ENCODE results near the gene OPCML.

The OPCML gene

GRCh38 chr11:133064961-133065360 lies 467.3 kb downstream of the OPCML start:
- TF ChIP-seq, protein P1, sequence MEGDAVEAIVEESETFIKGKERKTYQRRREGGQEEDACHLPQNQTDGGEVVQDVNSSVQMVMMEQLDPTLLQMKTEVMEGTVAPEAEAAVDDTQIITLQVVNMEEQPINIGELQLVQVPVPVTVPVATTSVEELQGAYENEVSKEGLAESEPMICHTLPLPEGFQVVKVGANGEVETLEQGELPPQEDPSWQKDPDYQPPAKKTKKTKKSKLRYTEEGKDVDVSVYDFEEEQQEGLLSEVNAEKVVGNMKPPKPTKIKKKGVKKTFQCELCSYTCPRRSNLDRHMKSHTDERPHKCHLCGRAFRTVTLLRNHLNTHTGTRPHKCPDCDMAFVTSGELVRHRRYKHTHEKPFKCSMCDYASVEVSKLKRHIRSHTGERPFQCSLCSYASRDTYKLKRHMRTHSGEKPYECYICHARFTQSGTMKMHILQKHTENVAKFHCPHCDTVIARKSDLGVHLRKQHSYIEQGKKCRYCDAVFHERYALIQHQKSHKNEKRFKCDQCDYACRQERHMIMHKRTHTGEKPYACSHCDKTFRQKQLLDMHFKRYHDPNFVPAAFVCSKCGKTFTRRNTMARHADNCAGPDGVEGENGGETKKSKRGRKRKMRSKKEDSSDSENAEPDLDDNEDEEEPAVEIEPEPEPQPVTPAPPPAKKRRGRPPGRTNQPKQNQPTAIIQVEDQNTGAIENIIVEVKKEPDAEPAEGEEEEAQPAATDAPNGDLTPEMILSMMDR (IDR thresholded peaks at IDR 0.05; ENCODE audit: low read length, missing control alignments): no peak
- H3K4me3 ChIP-seq (replicated peaks; ENCODE audit: low read depth, low read length): no peak overlapping the region

DNA sequence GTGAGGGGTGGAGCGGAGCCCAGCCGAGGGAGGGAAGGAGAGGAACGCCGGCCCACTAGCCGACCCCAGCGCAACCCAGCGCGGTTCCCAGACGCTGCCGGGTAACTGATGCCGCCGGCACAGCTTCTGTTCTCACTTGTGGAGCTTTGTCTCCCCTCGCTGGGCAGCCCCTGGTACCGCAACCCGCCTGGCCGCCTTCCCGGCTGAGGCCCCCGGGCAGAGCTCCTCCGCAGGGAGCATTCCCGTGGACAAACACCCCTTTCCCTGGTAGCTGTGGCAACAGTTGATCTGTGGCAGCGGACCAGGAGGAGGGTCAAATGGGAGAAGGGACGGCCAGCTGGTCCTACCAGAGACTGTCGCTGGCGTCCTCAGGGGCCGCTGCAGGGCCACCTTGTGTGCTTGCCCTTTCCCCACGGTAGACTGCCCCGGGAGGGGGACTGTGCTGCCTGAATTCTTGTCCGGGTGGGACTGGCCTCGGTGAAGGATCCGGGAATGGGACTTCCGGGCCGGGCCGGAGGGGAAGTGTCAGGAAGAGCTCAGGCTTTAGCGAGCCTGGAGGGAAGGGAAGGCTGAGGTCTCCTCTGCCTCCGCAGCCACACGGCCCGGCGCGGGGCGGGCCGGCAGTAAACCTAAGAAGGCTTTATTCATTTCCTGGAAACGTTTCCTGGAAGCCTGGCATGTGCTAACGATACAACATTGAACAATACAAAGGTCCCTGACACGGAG lies 468.0 kb downstream of the OPCML start:
- peak overlapping the region; percentile 38 for H3K4me3 ChIP-seq (replicated peaks; ENCODE audit: low read depth, low read length)
- TF ChIP-seq, protein P1 (IDR thresholded peaks at IDR 0.05; ENCODE audit: low read length, missing control alignments): peak; percentile 33
- DNase-seq (ENCODE audit: low read depth): peak; percentile 44

More at GRCh38 chr11:133064961-133065360, 467.3 kb downstream of the OPCML start:
- DNase-seq (ENCODE audit: low read depth): no peak

- DNase-seq (ENCODE audit: low read depth): no peak
- no peak overlapping the region for H3K4me3 ChIP-seq (replicated peaks; ENCODE audit: low read depth, low read length)
- TF ChIP-seq, protein P1 (IDR thresholded peaks at IDR 0.05; ENCODE audit: low read length, missing control alignments): no peak
Observed at GRCh38 chr11:133058501-133058900, 473.8 kb downstream of the OPCML start.

GRCh38 chr11:133053124-133053776 lies 479.1 kb downstream of the OPCML start:
- no peak for DNase-seq (ENCODE audit: low read depth)
- no peak overlapping the region for H3K4me3 ChIP-seq (replicated peaks; ENCODE audit: low read depth, low read length)

DNA sequence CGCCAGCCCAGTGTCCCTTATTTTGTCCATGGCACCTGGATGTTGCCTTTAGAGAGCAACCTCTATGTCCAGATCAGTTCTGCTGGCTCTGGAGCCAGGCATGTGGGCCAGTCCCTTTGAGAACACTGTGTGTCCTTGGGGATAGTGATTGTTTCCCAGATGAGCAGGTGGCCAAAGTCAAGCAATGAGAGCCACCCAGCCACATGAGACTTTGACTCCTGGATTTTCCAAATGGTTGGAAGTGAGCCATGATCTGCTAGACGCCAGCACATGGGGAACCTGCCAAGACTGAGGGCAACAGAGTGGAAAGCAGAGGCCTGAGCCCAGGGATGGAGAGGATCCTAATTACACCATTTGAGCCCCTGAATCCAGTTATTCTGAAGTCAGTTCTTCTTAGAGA lies 479.8 kb downstream of the OPCML start:
- no peak overlapping the region for H3K4me3 ChIP-seq (replicated peaks; ENCODE audit: low read depth, low read length)
- no peak for DNase-seq (ENCODE audit: low read depth)
- TF ChIP-seq, protein P1 (IDR thresholded peaks at IDR 0.05; ENCODE audit: low read length, missing control alignments): no peak

More at GRCh38 chr11:133053124-133053776, 479.1 kb downstream of the OPCML start:
- TF ChIP-seq, protein P1 (IDR thresholded peaks at IDR 0.05; ENCODE audit: low read length, missing control alignments): no peak

DNA sequence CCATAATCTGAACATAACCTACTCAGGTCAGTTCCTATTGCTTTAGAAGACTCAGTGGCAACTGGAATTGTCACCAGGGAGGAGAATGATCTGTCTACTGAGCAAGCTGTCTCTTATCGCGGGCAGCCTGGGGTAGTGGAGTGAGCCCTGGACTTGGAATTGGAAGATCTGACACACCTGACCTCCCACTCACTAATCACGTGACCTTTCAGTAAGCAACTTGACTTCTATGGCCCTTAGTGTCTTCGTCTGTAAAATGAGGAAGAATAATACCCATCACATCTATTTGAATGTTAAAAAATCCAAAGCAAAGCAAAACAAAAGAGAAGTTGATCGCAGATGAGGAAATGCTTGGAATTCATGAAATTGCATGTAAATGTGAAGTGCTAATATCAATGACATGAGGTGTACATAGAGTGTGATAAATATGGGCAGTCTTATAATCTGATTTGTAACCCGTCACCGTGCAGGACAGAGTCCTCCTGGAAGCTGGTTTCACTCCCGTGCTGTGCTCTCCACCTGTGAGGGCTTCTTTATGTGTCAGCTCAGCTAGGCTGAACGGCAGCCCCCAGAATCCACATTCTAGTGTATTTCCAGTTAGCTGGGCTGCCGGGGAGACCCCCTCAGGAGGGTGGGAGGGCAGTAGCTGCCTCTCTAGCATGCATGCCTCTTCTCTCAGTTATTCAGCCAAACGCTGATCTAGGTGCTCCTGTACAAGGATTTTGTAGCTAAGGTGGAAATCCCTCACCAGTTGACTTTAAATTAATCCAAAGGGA lies 482.9 kb downstream of the OPCML start:
- no peak overlapping the region for H3K4me3 ChIP-seq (replicated peaks; ENCODE audit: low read depth, low read length)
- TF ChIP-seq, protein P1 (IDR thresholded peaks at IDR 0.05; ENCODE audit: low read length, missing control alignments): no peak
- DNase-seq (ENCODE audit: low read depth): no peak
